ENCODE results near the gene MAP7. TPM values are rescaled to one million over a fixed set of nuclear protein-coding genes. Genes with fewer than 3 reads are reported as not detected.

Gene MAP7
- total RNA-seq, 2 donors from 2014 or later = 19.7 to 28.7 TPM

- no peak for TF ChIP-seq POLR2A (IDR thresholded peaks at IDR 0.05)
- TF ChIP-seq CTCF (IDR thresholded peaks at IDR 0.05) = no peak
- WGBS, 2 donors = 65 to 97% methylated on average over 2 of the region's 2 CpGs
- H3K4me1 ChIP-seq = no peaks in the 10 kb centered on the region
- H3K27ac ChIP-seq = no peak overlapping the region
- no peak overlapping the region for H3K4me3 ChIP-seq
- H3K9me3 ChIP-seq = no peaks in the 10 kb centered on the region
- H3K36me3 ChIP-seq (replicated peaks in 1 of 2; ENCODE audit: insufficient read depth in 1 of 2, low read depth in 2 of 2) = no peaks in the 10 kb centered on the region
- no peak for ATAC-seq
- no peaks in the 10 kb centered on the region for H3K27me3 ChIP-seq
- intact Hi-C loops (cut with DNase I) = no loop called here
- DNase-seq = no peak
These were observed 178.3 kb downstream of the MAP7 start for GRCh38 chr6:136371959-136372358.

- intact Hi-C loops (cut with DNase I) = no loop called here
- ATAC-seq (no peak), DNase-seq (no peak)
- Histone ChIP-seq H3K27me3 (no peaks in the 10 kb centered on the region), H3K36me3 (replicated peaks in 1 of 2; ENCODE audit: insufficient read depth in 1 of 2, low read depth in 2 of 2) (no peaks in the 10 kb centered on the region), H3K27ac (no peak overlapping the region), H3K4me3 (no peak overlapping the region), H3K9me3 (no peaks in the 10 kb centered on the region), H3K4me1 (no peaks in the 10 kb centered on the region)
- WGBS, 2 donors = 68 to 78% methylated on average over 4 of the region's 4 CpGs
- no peak for TF ChIP-seq POLR2A (IDR thresholded peaks at IDR 0.05)
- TF ChIP-seq CTCF (IDR thresholded peaks at IDR 0.05) = no peak
These were observed 179.1 kb downstream of the MAP7 start for GRCh38 chr6:136370988-136371728.

GRCh38 chr6:136365776-136366354 is 184.4 kb downstream of the MAP7 start:
- H3K4me1 ChIP-seq = no peaks in the 10 kb centered on the region
- ATAC-seq = no peak
- H3K9me3 ChIP-seq = no peaks in the 10 kb centered on the region
- TF ChIP-seq CTCF (IDR thresholded peaks at IDR 0.05) (no peak), POLR2A (IDR thresholded peaks at IDR 0.05) (no peak)
- no peaks in the 10 kb centered on the region for H3K27me3 ChIP-seq
- no peak overlapping the region for H3K27ac ChIP-seq
- H3K36me3 ChIP-seq (replicated peaks in 1 of 2; ENCODE audit: insufficient read depth in 1 of 2, low read depth in 2 of 2) = peaks cover 0 to 4% of the 10 kb centered on the region in 2 donors
- H3K4me3 ChIP-seq = no peak overlapping the region
- DNase-seq = peak in 2 of 4 donors; percentile 14 to 54
- intact Hi-C loops (cut with DNase I) = no loop called here
- WGBS, 2 donors = 64 to 69% methylated on average over 11 of the region's 11 CpGs

- no peak for DNase-seq
- H3K27me3 ChIP-seq = no peaks in the 10 kb centered on the region
- no peak overlapping the region for H3K27ac ChIP-seq
- no peak overlapping the region for H3K4me3 ChIP-seq
- intact Hi-C loops (cut with DNase I) = no loop called here
- no peak for ATAC-seq
- WGBS, 2 donors = 91% methylated on average over 11 of the region's 11 CpGs
- H3K36me3 ChIP-seq (replicated peaks in 1 of 2; ENCODE audit: insufficient read depth in 1 of 2, low read depth in 2 of 2) = peaks cover 0 to 10% of the 10 kb centered on the region in 2 donors
- no peaks in the 10 kb centered on the region for H3K9me3 ChIP-seq
- TF ChIP-seq CTCF (IDR thresholded peaks at IDR 0.05) (no peak), POLR2A (IDR thresholded peaks at IDR 0.05) (no peak)
- no peaks in the 10 kb centered on the region for H3K4me1 ChIP-seq
These were observed 187.5 kb downstream of the MAP7 start for GRCh38 chr6:136362421-136363356.
